ENCODE results near the gene XRCC5. TPM values are rescaled to one million over a fixed set of nuclear protein-coding genes. Genes with fewer than 3 reads are reported as not detected.
"Not testable (repeated sequence)": the region's sequence is repeated elsewhere in the genome, so short reads cannot be mapped to it uniquely, and the experiment has no call there.

The XRCC5 gene
- total RNA-seq, 3 donors from 2014 or later = 169 to 207 (median 175) TPM

- no peak for TF ChIP-seq CTCF (IDR thresholded peaks at IDR 0.05)
- Histone ChIP-seq H3K4me1 (ENCODE audit: low read depth) (peaks cover 10% of the 10 kb centered on the region), H3K36me3 (ENCODE audit: low read depth) (no peaks in the 10 kb centered on the region), H3K9me3 (no peaks in the 10 kb centered on the region), H3K4me3 (no peak overlapping the region)
- DNase-seq (no peak), ATAC-seq (peak; percentile 63)
- intact Hi-C loops (cut with DNase I, micrococcal nuclease) = no loop called here
These were observed 34.4 kb upstream of the XRCC5 start for GRCh38 chr2:216074794-216075193.

DNA sequence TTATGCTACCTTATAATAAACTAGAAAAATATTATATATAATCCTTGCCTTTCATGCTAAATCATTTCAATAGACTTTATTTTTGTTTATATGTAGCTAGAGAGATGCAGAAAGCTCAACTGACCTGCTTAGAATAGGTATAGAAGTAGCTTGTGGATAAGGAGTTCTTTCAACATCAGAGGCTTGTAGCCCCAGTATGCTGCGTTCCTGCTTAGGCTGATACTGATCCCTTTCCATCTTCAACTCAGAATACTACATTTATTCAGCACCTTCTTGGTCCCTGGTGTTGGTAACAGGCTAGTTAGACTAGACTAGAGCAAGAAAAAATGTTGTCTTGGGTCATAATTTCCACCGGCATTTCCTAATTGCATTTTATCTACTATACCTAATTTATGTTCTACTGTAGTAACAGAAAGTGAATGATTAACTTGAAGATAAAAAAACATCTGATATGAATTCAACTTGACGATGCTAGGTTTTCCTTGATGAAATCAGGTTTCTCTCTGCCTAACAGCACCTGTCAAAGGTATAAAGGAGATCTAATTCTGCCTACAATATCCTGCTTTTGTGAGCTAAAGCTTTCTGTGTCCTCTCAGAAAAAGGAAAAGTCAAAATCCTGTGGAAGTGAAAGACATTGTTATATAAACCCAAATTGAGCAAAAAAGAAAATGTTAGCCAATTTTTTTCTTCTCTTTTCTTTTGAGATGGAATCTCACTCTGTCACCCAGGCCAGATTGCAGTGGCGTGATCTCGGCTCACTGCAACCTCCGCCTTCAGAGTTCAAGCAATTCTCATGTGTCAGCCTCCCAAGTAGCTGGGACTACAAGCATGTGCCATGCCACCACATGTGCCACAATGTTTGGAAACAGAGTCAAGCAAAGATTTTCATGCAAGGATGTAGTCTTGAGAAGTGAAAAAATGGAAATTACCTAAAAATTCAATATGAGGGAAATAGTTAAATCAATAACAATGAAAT lies 33.4 kb upstream of the XRCC5 start:
- intact Hi-C loops (cut with DNase I, micrococcal nuclease) = no loop called here
- DNase-seq = no peak

GRCh38 chr2:216078776-216079175 lies 30.4 kb upstream of the XRCC5 start:
- DNase-seq = no peak
- peaks cover 20% of the 10 kb centered on the region for H3K4me1 ChIP-seq (ENCODE audit: low read depth)

More for the DNA sequence above, 33.4 kb upstream of the XRCC5 start:
- TF ChIP-seq CTCF (IDR thresholded peaks at IDR 0.05) = no peak
- no peaks in the 10 kb centered on the region for H3K9me3 ChIP-seq
- no peak overlapping the region for H3K4me3 ChIP-seq
- H3K4me1 ChIP-seq (ENCODE audit: low read depth) = peaks cover 16% of the 10 kb centered on the region
- H3K36me3 ChIP-seq (ENCODE audit: low read depth) = no peaks in the 10 kb centered on the region
- ATAC-seq = peak; percentile 87

GRCh38 chr2:216080048-216080447 lies 29.1 kb upstream of the XRCC5 start:
- intact Hi-C loops (cut with DNase I, micrococcal nuclease); H3K36me3 ChIP-seq (ENCODE audit: low read depth); ATAC-seq; H3K4me3 ChIP-seq; H3K9me3 ChIP-seq; DNase-seq: not testable (repeated sequence)
- H3K4me1 ChIP-seq (ENCODE audit: low read depth) = peaks cover 20% of the 10 kb centered on the region

More at GRCh38 chr2:216078776-216079175, 30.4 kb upstream of the XRCC5 start:
- ATAC-seq = no peak
- TF ChIP-seq CTCF (IDR thresholded peaks at IDR 0.05) = no peak
- H3K4me3 ChIP-seq = no peak overlapping the region
- H3K9me3 ChIP-seq = no peaks in the 10 kb centered on the region
- intact Hi-C loops (cut with DNase I, micrococcal nuclease) = no loop called here
- H3K36me3 ChIP-seq (ENCODE audit: low read depth) = no peaks in the 10 kb centered on the region

DNA sequence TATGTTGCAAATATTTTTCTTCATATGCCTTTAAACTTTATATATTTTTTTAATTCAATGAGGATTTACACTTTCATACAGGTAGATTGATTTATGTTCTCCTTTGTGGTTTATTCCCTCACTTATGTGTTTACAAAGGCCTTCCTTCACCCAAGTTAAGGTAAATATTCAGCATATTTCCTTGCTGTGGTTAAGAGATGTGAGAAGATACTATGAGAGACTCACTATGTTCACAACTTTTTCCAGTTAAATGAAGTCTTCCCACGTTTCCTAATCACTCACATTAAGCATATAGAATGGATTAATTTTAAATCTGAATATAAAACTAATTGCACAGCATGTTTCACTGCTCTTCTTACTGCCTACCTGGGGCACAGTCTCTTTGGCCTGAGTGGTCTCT lies 28.1 kb upstream of the XRCC5 start:
- intact Hi-C loops (cut with DNase I, micrococcal nuclease) = no loop called here
- Histone ChIP-seq H3K36me3 (ENCODE audit: low read depth) (no peaks in the 10 kb centered on the region), H3K4me3 (peak overlapping the region; percentile 31), H3K4me1 (ENCODE audit: low read depth) (peaks cover 17% of the 10 kb centered on the region), H3K9me3 (no peaks in the 10 kb centered on the region)
- DNase-seq (no peak), ATAC-seq (peak; percentile 1)
- TF ChIP-seq CTCF (IDR thresholded peaks at IDR 0.05) = no peak

GRCh38 chr2:216081487-216082116 lies 27.5 kb upstream of the XRCC5 start, which contains the start of the genes PECR and TMEM169:
Gene PECR (minus strand): TSS chr2:216081809. CDS start chr2:216081741, 68 bp downstream.
Gene TMEM169 (plus strand): TSS chr2:216081919. CDS start chr2:216095964, 14,045 bp downstream.
- Histone ChIP-seq H3K36me3 (ENCODE audit: low read depth) (no peaks in the 10 kb centered on the region), H3K4me3 (peak within 1 kb of the TSS; percentile 31), H3K9me3 (no peaks in the 10 kb centered on the region), H3K4me1 (ENCODE audit: low read depth) (peaks cover 11% of the 10 kb centered on the region)
- DNase-seq (peak; percentile 88 to 92 (median 91)), ATAC-seq (peak; percentile 99)
- intact Hi-C loops (cut with DNase I, micrococcal nuclease) = no loop called here
- no peak for TF ChIP-seq CTCF (IDR thresholded peaks at IDR 0.05)

Data from mucosa of descending colon (tissue), 3 donors.